NCI-H1417 (cell line): Measurements from ENCODE around the gene CELF4.
A peak's percentile ranks its signal among the peaks of the same experiment; 100 is the strongest.

Experiments
- DNase-seq, 3 experiments: peaks; one replicate each; lab custom pipeline; 2025; lab: John Stamatoyannopoulos, UW

Gene CELF4

DNA sequence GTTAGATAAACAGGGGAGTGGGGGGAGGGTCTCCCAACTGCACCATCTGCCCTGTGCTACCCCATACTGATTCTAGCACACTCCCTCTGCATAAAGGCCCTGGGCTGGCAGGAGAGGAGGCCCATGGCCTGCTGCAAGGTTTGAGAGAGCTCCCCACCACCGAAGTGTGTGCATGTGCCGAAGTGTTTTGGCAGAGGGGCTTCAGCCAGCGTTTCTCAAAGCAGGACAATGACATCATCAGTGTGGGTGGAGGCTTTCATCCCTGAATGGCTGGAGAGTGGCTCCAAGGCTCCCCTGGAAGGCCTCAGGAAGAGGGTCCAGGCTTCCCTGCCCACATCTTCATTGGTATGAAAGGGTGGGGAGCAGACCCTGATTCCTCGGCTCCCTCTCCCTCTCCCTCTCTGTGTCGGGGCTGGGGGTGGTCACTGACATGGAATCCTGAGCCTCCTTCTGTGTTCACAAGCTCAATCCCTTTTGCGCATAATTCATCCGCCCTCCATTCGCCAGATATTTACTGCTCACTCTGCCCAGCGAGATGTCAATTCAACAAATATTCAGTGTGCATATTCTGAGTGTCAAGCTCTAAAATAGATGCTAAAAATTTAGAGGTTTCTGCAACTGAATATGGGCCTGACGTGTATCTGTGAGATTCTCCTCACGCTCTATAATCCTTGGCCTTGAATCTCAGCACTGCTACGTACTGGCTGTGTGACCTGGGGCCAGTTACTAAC is 122.1 kb downstream of the CELF4 start:
- peak in 1 of 3 experiments; percentile 55 for DNase-seq

DNA sequence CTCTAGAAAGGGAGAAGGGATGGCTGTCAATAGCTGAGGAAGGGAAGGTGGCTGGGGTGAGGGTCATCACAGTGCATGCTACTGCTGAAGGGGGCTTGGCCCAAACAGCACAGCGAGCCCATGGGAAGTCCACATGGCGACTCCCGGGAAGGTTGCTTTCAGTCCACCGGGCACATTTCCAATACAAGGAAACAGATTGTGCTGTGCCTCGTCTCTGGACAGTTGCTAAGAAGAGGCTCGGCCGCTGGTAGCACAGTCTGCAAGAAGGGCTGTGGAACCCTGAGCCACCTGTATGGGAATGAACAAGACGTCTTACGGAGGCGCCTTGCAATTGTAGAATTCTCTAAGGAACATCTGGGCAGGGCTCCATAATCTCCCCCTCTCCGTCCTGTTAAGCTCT is 123.1 kb downstream of the CELF4 start:
- no peak for DNase-seq

DNA sequence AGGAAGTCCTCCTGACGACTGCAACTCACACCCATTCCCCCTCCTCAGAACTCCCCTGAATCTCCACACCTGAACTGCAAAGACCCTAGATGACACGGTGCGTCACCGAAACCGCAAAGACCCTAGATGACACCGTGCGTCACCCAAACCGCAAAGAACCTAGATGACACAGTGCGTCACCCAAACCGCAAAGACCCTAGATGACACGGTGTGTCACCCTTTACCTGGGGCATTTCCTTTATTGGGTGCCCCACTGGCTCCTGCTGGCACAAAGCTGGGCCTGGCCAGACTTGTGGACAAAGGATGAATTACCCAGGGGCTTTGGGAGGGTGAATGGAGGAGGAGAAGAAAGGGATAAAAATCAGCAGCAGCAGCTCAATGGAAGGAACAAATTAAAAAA is 123.8 kb downstream of the CELF4 start:
- DNase-seq: peak in 1 of 3 experiments; percentile 45

DNA sequence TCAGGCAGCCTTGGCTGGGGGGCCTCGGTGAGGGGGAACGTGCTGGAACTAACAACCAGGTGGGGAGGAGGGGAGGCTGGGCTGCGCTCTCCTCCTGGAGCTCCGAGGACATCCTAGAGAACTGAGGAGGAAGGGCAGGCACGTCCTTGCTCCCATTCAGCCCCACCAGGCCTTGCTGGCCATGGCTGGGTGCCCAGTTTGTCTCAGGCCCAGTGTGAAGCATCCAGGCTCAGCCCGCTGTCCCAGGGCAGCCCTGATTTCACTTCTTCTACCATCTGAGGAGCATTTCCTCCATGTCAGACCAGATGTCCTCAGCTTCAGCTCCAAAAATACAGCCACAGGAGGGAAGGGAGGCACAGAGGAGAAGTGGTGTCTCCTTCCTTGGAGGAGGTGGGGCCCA is 125.4 kb downstream of the CELF4 start:
- no peak for DNase-seq

DNA sequence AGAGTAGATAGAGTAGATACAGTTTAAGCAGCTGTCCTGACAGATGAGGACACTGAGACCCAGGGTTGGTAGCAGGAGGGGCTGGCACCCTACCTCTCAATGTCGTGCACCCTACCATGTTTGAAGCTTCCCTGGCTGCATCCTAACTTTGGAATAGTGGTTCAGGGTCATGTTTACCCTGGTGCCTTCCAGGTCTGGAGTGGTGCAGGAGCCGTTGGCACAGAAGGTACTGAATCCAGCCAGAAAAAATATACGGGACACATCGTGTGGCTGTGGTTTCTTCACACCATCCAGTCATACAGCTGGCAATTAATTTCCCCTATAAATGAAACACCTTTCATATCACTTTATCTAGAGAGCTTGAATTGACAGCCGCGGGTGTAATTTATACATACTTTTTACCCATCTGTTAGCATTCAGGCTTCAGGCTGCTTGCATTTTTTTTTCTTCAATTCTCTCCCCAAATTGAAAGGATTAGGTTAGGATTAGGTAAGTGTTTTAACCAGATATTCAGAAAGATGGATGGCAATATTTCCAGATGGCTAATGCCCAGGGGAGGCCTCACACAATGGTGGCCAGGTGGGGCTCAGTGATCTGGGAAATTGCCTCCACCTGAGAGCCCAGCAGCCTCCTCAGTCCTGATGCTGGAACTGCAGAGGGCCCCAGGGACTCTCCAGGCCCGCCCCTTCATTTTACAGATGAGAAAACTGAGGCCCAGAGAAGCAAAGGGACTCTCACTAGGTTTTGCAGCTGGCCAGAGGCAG is 127.0 kb downstream of the CELF4 start:
- no peak for DNase-seq

DNA sequence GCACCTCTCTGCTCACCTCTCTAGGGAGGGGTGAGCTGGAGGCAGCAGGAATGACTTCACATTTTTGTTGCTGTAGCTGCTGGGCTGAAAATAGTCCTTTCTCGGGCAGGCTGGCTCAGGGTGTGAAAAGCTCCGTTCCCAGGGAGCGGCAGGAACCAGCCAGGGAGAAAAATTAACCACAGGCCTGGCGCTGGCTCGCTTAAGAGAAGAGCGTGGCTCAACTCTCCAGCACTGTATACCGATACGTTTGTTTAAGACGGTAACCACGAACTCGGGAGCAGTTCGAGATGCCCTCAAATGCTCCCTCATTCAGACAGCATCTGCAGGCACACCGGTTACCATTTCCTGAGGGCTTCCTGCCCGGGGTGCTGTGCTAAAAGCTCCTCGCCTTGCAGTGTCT is 129.6 kb downstream of the CELF4 start:
- peak in 1 of 3 experiments; percentile 17 for DNase-seq

DNA sequence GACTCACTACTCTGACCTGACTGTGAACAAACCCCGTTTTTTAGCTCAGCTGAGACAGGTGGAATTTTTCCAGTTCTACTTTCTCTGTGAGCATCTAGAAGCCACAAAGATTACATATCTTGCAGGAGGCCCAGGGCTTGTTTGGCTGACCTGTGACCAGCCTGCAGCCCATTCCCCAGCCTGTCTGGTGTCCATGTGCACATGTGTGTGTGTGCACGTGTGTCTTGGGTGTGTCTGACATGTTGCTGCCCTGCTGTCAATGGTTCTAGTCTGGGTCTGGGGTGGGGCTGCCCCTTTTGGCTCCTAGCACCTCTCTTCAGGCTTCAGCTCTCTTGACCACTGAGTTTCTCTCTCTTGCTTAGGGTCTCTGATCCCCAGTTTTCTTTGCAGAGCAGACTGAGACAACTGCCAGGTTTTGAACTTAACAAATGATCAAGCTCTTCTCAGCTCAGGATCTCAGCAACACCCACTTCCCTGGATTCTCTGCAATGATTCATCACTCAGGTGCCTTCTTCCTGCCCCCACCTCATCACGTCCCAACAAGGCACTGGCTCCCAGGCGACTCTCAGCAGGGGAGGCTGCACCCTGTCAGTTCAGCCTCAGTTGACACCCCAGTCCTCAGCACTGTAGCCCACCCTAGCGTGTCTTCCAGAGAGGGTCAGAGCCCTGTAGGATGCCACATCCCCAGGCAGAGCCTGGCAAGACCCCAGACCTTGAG is 130.3 kb downstream of the CELF4 start:
- DNase-seq: no peak

DNA sequence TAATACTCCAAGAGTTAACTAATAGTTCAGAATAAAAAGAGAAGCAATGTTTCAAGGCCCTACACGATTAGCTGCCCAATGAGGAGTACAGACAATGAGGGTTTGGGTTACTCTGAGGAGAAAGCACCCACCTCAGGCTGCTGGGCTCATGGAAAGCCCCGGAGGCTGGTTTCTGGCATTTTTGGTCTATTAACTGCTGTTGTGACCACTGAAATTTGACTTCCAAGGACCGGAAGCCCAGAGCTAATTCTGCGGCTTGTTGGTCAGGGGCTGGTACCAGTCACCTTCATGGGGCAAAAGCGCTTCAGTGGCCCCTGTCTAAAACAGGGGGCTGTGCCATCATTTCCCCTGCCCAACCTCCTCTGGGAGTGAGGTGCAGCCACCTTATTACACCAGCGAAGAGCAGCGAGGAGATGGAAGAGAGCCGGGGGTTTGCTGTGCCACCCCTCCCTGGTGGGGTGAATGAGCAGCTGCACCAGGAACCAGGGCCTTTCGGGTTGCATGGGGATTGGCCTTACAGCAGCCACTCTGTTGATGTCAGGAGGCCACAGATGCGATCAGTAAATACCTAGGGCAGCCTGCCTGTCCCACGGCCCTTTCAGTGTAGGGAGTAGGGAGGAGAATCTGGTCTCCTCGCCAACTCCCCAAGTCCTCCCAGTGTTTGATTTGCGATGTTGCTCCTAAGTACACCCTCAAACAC is 131.3 kb downstream of the CELF4 start:
- no peak for DNase-seq

DNA sequence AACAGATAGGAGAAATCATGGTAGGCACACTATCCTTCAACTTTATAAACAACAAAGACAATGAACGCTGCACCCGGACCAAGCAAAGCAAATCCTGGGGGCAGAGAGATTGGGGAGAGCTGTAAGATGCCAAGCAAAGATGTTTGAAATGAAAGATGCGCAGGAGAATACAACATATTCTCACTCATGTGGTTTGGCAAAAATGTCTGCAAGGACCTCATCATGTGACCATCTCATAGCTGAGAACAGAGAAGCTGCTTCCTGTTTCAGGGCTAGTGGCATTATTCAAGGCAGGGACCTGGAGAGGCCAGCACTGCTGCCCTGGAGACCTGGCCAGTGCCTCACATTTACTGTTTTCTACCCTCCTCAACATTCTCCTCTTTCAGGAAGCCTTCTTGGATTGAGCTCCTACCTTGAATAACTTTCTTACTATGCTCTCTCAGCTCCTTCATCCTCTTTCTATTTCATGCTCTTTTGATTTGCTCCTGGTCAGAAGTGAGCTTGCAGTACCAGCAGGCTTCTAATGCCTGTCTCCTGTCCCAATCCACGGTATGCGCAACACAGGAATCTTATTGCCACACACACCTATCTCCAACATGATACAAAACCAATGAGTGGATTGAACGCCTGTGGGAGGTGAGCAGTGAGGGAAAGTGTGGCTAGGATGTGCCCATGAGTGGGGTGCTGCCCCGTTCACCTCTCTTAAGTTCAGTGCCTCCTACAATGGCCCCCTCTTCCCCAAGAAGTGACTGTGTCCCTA is 133.0 kb downstream of the CELF4 start:
- DNase-seq: no peak

DNA sequence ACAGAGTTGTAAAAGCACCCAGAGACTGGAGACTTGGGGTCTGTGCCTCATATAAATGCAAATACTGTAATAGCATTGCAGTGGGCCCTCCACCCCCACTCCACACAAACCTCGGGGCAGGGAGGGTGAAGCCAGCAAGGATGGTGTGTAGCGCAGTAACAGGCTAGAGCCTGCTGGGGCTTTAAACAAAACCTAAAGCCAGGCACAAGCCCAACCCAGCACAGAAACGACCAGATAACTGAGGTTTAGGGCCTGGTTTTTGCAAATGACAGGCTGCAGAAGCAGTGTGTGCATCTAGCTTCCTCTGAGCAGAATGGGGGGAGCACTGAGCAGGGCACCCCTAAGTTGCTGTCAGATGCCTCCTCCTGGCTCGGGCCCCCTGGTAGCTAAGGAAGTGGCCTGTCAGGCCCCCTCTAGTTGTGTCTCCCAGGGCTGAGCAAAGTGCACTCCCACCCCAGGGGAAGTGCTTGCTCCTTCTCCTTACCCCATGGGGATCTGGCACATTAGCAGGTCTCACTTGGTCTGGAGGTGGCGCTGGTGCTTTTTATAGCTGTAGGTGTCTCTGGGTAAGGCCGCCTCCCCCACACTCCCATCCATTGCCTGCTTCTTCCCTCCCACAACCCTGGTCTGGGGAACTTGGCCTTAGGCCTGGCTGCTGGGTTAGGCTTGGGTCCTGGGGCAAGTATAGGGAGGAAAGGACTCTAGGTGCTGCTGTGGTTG is 135.1 kb downstream of the CELF4 start:
- DNase-seq: no peak

DNA sequence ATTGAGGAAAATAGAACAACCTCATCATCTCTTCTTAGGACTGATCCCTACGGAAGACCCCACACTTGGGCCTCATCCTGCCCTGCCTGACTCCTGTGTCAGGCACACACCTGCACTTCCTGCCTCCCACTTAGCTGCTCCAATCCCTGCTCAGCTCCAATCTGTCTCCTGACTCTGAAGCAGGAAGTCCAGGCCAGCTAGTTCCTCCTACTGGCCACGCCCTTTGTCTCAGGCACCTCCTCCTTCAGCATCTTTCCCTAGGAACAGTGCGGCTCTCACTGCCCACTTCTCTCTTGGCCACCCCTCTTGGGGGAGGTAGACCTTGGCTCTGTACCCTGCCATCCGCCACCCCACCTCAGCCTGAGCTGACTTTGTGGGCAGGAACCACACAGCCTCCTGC is 135.8 kb downstream of the CELF4 start:
- peak in 1 of 3 experiments; percentile 16 for DNase-seq

DNA sequence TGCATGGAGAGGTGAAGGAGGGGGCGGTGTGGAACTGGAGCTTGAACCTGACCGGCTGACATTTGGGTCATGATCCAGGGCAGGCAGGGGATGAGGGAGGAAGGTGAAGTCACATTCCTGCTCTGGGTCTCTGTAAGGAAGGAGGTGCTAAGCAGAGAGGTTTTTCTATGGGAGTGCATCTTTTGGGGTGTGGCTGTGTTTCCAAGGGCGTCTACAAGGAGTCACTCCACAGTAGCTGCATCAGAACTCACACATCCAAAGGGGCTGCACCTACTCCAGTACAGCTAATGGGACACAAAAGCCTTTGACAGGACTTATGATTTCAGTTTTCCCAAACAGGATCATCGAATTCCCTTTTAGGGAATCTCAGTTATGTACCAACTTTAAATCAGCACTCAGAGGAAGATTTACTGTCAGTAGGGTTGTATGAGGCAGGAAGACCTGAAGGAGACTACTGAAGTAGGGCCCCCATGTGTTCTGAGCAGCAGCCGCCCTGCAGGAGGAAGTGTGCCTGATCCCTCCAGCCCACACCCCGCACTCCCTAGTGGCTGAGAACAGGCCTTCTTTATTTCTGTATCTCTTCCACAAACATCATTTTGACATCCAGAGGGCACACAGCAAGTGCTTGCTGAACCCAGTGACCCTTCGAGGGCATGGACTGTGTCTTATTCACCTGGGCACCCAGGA is 137.2 kb downstream of the CELF4 start:
- no peak for DNase-seq

DNA sequence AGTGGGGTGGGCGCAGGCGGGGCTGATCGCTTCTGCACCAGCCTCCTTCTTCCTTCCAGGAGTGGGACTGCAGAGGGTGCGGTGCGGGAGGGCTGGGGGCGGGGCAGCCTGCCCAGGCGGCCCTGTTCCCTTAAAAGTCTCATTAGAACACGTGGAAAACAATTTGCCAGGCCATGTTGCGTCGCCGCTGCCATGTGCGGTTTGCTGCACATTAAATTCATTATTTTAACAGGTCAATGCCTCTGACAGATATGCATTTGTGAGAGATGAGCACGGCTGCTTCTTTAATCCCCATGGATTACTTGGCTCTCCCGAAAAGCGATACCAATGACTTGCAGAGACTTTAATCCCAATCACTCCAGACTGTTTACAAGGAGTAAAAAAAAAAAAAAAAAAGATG is 139.0 kb downstream of the CELF4 start:
- DNase-seq: no peak

DNA sequence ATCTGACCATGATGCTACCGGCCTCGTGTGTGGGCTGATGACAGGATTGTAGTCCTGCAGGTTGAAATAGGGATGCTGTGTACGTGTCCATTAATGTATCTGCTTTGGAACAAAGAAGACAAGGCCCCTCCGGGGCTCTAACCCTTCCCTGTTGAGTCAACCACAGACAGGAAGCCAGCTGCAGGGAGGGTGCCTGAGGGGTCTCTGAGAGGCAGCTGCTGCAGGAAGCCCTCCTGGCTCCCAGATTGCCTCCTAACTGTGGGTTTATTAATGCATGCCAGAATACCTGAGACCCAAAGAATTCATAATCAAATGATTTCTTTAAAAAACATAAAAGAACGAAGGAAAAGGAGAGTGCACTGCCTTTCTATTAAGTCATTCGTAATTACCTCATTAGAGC is 140.4 kb downstream of the CELF4 start:
- DNase-seq: no peak

DNA sequence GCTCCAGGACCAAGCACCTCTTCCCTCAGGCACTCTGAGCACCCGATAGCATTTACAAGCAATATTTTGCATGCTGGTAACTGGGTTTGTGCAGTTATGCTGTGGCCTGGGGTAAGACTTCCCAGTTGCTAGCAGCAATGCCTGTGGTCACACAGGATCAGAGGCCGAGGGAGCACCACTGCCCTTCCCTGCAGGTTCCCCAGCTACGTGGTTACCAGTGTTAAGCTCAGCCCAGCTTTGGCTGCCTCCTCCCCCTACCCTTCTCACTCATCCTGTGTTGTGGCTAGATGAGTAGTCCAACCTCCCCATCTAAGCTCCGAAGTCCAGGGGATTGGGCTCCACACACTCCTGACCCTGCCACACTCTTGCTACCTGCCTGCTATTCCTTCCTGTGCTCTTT is 141.1 kb downstream of the CELF4 start:
- DNase-seq: no peak

DNA sequence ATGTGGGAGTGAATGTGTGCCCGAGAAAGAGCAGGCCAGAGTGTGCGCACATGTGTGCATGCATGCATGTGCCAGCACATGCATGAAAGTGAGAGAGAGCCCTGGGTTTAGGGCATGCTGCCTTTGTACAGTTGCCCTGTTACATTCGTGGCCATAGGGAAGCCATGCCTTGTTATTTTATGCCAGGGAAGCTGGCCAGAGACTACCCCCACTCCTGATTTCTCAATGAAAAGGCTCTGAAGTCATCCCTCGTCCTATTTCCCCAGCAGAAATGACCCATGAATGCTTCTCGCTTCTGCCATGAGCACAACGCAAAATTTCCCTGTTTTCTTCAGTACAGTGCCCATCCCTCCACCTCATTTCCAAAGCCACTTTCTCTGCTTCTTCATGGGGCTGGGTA is 143.0 kb downstream of the CELF4 start:
- DNase-seq: no peak

DNA sequence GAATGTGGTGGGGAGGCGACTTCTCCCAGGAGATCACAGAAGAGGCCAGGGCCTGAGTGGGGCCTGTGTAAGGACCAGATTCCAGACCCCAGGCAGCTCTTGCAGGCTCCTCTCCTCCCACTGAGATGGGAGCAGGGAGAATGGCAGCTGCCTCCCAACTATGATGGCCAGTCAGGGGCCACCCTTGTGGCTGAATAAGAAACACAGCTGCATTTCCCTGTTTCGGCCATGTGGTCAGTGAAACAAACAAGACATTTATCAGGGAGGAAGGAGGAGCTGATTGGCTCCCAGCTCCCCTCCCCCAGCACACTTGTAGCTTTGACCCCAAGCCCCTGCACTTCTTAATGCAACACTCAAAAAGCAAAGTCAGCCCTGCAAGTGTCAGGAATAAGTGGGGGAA is 143.5 kb downstream of the CELF4 start:
- DNase-seq: peak in 1 of 3 experiments; percentile 26

DNA sequence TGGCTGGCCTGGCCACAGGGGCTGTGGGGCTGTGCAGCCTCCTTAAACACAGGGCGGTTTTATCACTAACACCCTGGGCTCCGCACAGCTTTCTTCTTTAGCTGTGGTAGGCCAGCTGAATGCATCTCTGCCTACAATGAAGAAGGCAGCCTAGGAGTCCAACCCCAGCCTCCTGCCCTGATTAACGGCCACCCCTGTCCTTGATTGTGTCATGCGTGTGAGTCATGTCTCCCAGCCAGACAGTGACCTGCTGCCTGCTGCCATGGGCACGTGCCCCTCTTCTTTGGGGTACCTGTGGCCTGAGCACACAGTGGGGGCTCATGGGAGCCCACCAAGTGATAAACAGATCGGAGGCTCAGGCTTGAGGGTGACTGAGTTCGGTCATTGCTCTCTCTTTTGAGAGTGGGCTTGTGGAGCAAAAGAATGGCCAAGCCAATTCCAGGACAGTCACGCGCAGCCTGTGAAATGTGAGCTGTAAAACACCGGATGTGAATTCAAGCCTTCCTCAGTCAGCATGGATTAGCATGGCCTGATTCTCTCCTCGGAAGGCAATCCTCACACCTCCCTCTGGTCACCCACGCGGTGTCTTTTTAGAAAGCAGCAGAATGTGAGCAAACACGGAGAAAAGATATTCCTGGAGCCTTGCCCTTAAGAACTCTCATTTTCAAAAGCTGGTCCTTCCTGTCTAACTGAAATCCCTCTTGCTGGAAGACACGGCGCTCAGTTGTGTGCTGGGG is 144.1 kb downstream of the CELF4 start:
- DNase-seq: no peak

DNA sequence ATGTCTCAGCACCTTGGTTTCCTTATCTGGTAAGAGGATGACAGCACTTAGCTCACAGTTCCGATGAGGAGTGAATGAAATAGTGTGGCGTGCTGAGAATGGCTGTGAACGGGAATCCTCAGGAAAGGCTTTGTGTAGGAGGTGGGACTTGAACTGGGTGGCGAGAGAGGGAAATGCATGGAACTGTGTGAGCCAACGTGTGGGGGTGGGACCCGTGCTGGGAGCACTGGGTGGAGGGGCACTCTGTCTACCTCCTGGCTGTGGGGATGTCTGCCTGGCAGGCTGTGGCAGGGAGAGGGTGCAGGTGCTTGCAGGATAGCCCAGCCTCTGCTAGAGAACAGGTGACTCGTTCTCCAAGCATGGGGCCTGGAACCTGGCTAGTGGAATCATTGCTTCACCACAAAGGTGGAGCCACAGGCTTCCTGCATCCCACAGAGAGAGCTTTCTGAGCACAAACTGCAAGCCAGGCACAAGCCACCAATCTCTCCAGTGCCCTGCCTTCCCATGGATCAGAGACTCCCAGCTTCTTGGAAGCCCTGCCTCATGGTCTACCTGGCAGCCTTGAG is 145.2 kb downstream of the CELF4 start:
- no peak for DNase-seq
